HepG2 (cell line): ENCODE results near the gene TMCO2. TPM values are rescaled to one million over a fixed set of nuclear protein-coding genes. Genes with fewer than 3 reads are reported as not detected.

Experiments used
- ATAC-seq: fragments of 200-7000 bp; cut with Tn5 transposase; 3 replicates; pipeline ENCODE4 v1.9.1; 2020; ENCODE audit warnings: mild to moderate bottlenecking, moderate library complexity
- BruUV-seq: library from RNA; stranded (reverse); fragments of 400-500 nt; replicated peaks from 2 replicates; lab custom pipeline; 2021; lab: Mats Ljungman, UMichigan
- CTCF ChIA-PET: fragments of 300-600 bp; formaldehyde crosslinking; extraction: SDS; loops from one replicate; lab custom pipeline; 2021; ENCODE audit warnings: low total read pairs, inconsistent platforms, low intra/inter-chr PET ratio; lab: Yijun Ruan, JAX
- POLR2A ChIA-PET: fragments of 350-600 bp; sonication (Branson Sonifier 250); formaldehyde crosslinking; loops from one replicate; lab custom pipeline; 2020; ENCODE audit warnings: antibody characterized with exemption, inconsistent platforms; lab: Yijun Ruan, JAX
- DNase-seq: peaks from one replicate; pipeline ENCODE4 v3.0.0-alpha.2; 2015; ENCODE audit warnings: low spot score
- FAIRE-seq: peaks from 3 replicates; lab custom pipeline; 2011; peaks lifted over from hg19 to GRCh38; lab: Jason Lieb, UNC
- H2AFZ ChIP-seq: one replicate; pipeline ENCODE4 v1.6.1; 2011; ENCODE audit warnings: low read length, inconsistent platforms
- H3K27ac ChIP-seq: fragments of 300-600 bp; 3 replicates; pipeline ENCODE4 v1.8.0; 2011; ENCODE audit warnings: mixed run types, mild to moderate bottlenecking, mixed read lengths, low read length, inconsistent platforms; ENCODE audit not compliant: insufficient read depth; ENCODE audit errors: extremely low read length
- H3K27me3 ChIP-seq, 2 experiments: fragments of 200-600 bp in 1 of 2; 2 replicates in 1 of 2; 3 replicates in 1 of 2; pipeline versions ENCODE4 v1.6.0 to v1.8.0; 2011; ENCODE audit warnings: low read length in 2 of 2, mild to moderate bottlenecking in 2 of 2, moderate library complexity in 2 of 2, inconsistent platforms in 1 of 2; ENCODE audit not compliant: insufficient read depth in 2 of 2, control insufficient read depth in 1 of 2
- H3K36me3 ChIP-seq, 2 experiments: fragments of 200-600 bp in 1 of 2; replicated peaks in 1 of 2; 2 replicates in 1 of 2; 3 replicates in 1 of 2; pipeline versions ENCODE4 v1.5.1 to v1.8.0; 2011; ENCODE audit warnings: low read length in 2 of 2, inconsistent platforms in 1 of 2; ENCODE audit not compliant: insufficient read depth in 2 of 2, control insufficient read depth in 1 of 2
- H3K4me1 ChIP-seq: 2 replicates; pipeline ENCODE4 v1.5.1; 2012; ENCODE audit warnings: low read length, inconsistent platforms; ENCODE audit not compliant: insufficient read depth
- H3K4me2 ChIP-seq: 2 replicates; pipeline ENCODE4 v1.6.0; 2011; ENCODE audit warnings: low read depth, low read length, inconsistent platforms
- H3K4me3 ChIP-seq, 3 experiments: fragments of 200-600 bp in 1 of 3; sonication (generic), shearing (Covaris generic) in 1 of 3; replicated peaks in 1 of 3; 2 replicates each; pipeline ENCODE4 v1.5.1; 2011 to 2016; ENCODE audit warnings: low read length in 3 of 3, inconsistent platforms in 2 of 3, low read depth in 2 of 3, mild to moderate bottlenecking in 2 of 3, control low read depth in 1 of 3, mixed read lengths in 1 of 3; ENCODE audit not compliant: insufficient read depth in 1 of 3
- H3K79me2 ChIP-seq: one replicate; pipeline ENCODE4 v1.6.1; 2011; ENCODE audit warnings: low read length, inconsistent platforms; ENCODE audit not compliant: insufficient read depth
- H3K9ac ChIP-seq: 2 replicates; pipeline ENCODE4 v1.6.0; 2011; ENCODE audit warnings: mild to moderate bottlenecking, low read depth, low read length, inconsistent platforms; ENCODE audit not compliant: insufficient read depth
- H3K9me3 ChIP-seq: 2 replicates; pipeline ENCODE4 v1.5.1; 2012; ENCODE audit warnings: mild to moderate bottlenecking, low read length
- H4K20me1 ChIP-seq: 2 replicates; pipeline ENCODE4 v1.6.0; 2011; ENCODE audit warnings: inconsistent platforms, mild to moderate bottlenecking, low read length, moderate library complexity; ENCODE audit not compliant: insufficient read depth
- FOXO4 ChIP-seq: sonication (generic); formaldehyde crosslinking; conservative IDR thresholded peaks from 2 replicates; pipeline ENCODE4 v1.8.1; 2023; ENCODE audit warnings: missing genetic modification reagents
- HOXA7 ChIP-seq: sonication (generic); formaldehyde crosslinking; IDR thresholded peaks from 2 replicates; pipeline ENCODE4 v1.8.1; 2022; ENCODE audit warnings: mild to moderate bottlenecking, missing genetic modification reagents, moderate library complexity
- RBM22 ChIP-seq: fragments of 200-400 bp; formaldehyde crosslinking; optimal IDR thresholded peaks from 2 replicates; pipeline ENCODE3; 2017; ENCODE audit warnings: mild to moderate bottlenecking, low read length, moderate library complexity
- TAF1 ChIP-seq: sonication (generic); formaldehyde crosslinking; IDR thresholded peaks from 2 replicates; pipeline ENCODE4 v1.4.0; 2020; ENCODE audit warnings: missing genetic modification reagents
- YEATS4 ChIP-seq: sonication (generic); formaldehyde crosslinking; IDR thresholded peaks from 2 replicates; pipeline ENCODE4 v1.4.0; 2020; ENCODE audit warnings: missing genetic modification reagents, borderline replicate concordance
- ZBTB8A ChIP-seq: sonication (generic); formaldehyde crosslinking; IDR thresholded peaks from 2 replicates; pipeline ENCODE4 v1.4.0; 2020; ENCODE audit warnings: mild to moderate bottlenecking, low read depth, missing genetic modification reagents, borderline replicate concordance
- ZMYM4 ChIP-seq: sonication (generic); formaldehyde crosslinking; IDR thresholded peaks from 2 replicates; pipeline ENCODE4 v1.8.1; 2023; ENCODE audit warnings: mild to moderate bottlenecking, missing genetic modification reagents
- ZNF547 ChIP-seq: sonication (generic); formaldehyde crosslinking; IDR thresholded peaks from 2 replicates; pipeline ENCODE4 v1.5.1; 2020; ENCODE audit warnings: mild to moderate bottlenecking, missing genetic modification reagents
- WGBS: methylation state at CpG from one replicate; pipeline ENCODE4 v1.1.6; 2017; ENCODE audit warnings: low lambda C conversion rate; 5-methylcytosine and 5-hydroxymethylcytosine counted together
- in situ Hi-C: cut with HindIII; loops from 2 replicates; pipeline ENCODE4 v1.10.0; 2017; ENCODE audit warnings: low pct_unique_long_range_greater_than_20kb; ENCODE audit not compliant: extremely low pct_ligation_motif_present
- intact Hi-C: fragments of 100-400 bp; cut with micrococcal nuclease; formaldehyde crosslinking; loops from one replicate; pipeline ENCODE4 v1.10.0; 2022; ENCODE audit not compliant: unreplicated experiment
- polyA plus RNA-seq, 8 experiments: library from polyadenylated mRNA; depleted of rRNA in 3 of 8; stranded (reverse) in 7 of 8; unstranded in 1 of 8; fragments of >200 nt; fragmentation: Illumina TruSeq in 4 of 8; extraction: Trizol in 4 of 8; gene quantifications; 2 replicates each; pipeline versions ENCODE4 v1.2.1 to v1.2.3, GENCODE V29; 2011 to 2016; ENCODE audit warnings: low read depth in 4 of 8, missing spikeins in 1 of 8, mixed read lengths in 1 of 8; ENCODE audit not compliant: insufficient read depth in 1 of 8
- total RNA-seq, 5 experiments: library from RNA; depleted of rRNA; stranded (reverse); fragments of >200 nt; fragmentation: Illumina TruSeq; extraction: Trizol; gene quantifications; 2 replicates each; pipeline ENCODE4 v1.2.3, GENCODE V29; 2016; ENCODE audit warnings: low read depth in 1 of 5

Gene TMCO2
- total and polyA plus RNA-seq, 2 of the 13 experiments (the other 11 are each of a cell fraction or from before 2014, with no cell fraction given): not detected

- TF ChIP-seq ZMYM4 (CRISPR knock-in tag) (no peak), FOXO4 (no peak), YEATS4 (CRISPR knock-in tag) (no peak), ZBTB8A (CRISPR knock-in tag) (no peak), ZNF547 (CRISPR knock-in tag) (no peak), RBM22 (peak; percentile 80), HOXA7 (CRISPR knock-in tag) (no peak), TAF1 (no peak)
- no peak overlapping the region for H3K4me3 ChIP-seq
- intact Hi-C loops: no loop called here
- H3K36me3 ChIP-seq: peaks cover 15 to 40% of the 10 kb centered on the region in 2 experiments
- ATAC-seq (no peak), DNase-seq (no peak), FAIRE-seq (no peak)
- no peak overlapping the region for H3K4me2 ChIP-seq
- WGBS: 92% methylated on average over 1 of the region's 1 CpG
- ChIA-PET CTCF (no interaction called here), POLR2A (interaction anchor here (1.6 kb wide), 1 partner anchor 16 kb away, joined by 4 read pairs; the partner anchor contains the start of gene ZMPSTE24)
- H3K9me3 ChIP-seq: no peaks in the 10 kb centered on the region
- no peak overlapping the region for H3K27ac ChIP-seq
- no peaks in the 10 kb centered on the region for H3K79me2 ChIP-seq
- H3K27me3 ChIP-seq: no peaks in the 10 kb centered on the region
- in situ Hi-C loops: no loop called here
- H2AFZ ChIP-seq: no peak overlapping the region
- peaks cover 25% of the 10 kb centered on the region for H3K4me1 ChIP-seq
- BruUV-seq: no TSS peak
- H3K9ac ChIP-seq: no peak overlapping the region
- H4K20me1 ChIP-seq: no peaks in the 10 kb centered on the region
Observed at GRCh38 chr1:40241362-40241761, 6.4 kb upstream of the TMCO2 start.
